A549 (cell line): Measurements from ENCODE around the gene PEF1. TPM values are rescaled to one million over a fixed set of nuclear protein-coding genes. Genes with fewer than 3 reads are reported as not detected.

ENCODE experiments used
- ATAC-seq, 2 experiments: fragments of 200-7000 bp in 1 of 2; fragments of >200 bp in 1 of 2; cut with Nextera tagmentation in 1 of 2; cut with Tn5 transposase in 1 of 2; 3 replicates each; pipeline versions ENCODE4 v1.8.0 to v1.9.1; 2018 to 2020; ENCODE audit warnings: mild to moderate bottlenecking in 1 of 2, moderate library complexity in 1 of 2
- CTCF ChIA-PET: fragments of 300-600 bp; sonication (Branson Sonifier 250); formaldehyde crosslinking; extraction: SDS; loops from one replicate; lab custom pipeline; 2021; ENCODE audit warnings: antibody characterized with exemption, inconsistent platforms; lab: Yijun Ruan, JAX
- POLR2A ChIA-PET: fragments of 350-600 bp; formaldehyde crosslinking; extraction: SDS; loops from one replicate; lab custom pipeline; 2021; ENCODE audit warnings: antibody characterized with exemption, inconsistent platforms; lab: Yijun Ruan, JAX
- DNase-seq, 2 experiments: peaks; one replicate each; pipeline versions ENCODE4 v3.0.0 to v3.0.0-alpha.2; 2011 to 2016; ENCODE audit warnings: low read depth in 1 of 2, low spot score in 1 of 2
- FAIRE-seq: peaks from 2 replicates; lab custom pipeline; 2011; peaks lifted over from hg19 to GRCh38; lab: Jason Lieb, UNC
- H3K27ac ChIP-seq, 2 experiments: fragments of >200 bp; sonication (Bioruptor Twin); formaldehyde crosslinking; 3 replicates each; pipeline ENCODE4 v1.5.1; 2016 to 2017
- H3K4me1 ChIP-seq: fragments of >200 bp; sonication (Bioruptor Twin); formaldehyde crosslinking; 3 replicates; pipeline ENCODE4 v1.6.1; 2016
- H3K4me2 ChIP-seq: fragments of >200 bp; sonication (Bioruptor Twin); formaldehyde crosslinking; 3 replicates; pipeline ENCODE4 v1.6.1; 2016
- H3K4me3 ChIP-seq: fragments of >200 bp; sonication (Bioruptor Twin); formaldehyde crosslinking; 3 replicates; pipeline ENCODE4 v1.5.1; 2016
- H3K9me3 ChIP-seq: fragments of >200 bp; sonication (Bioruptor Twin); formaldehyde crosslinking; 3 replicates; pipeline ENCODE4 v1.6.1; 2016
- CBX2 ChIP-seq: fragments of 200-600 bp; sonication (generic); IDR thresholded peaks from 2 replicates; pipeline ENCODE4 v1.6.1; 2016; ENCODE audit warnings: low read depth, mild to moderate bottlenecking, borderline replicate concordance
- CBX8 ChIP-seq: fragments of 200-600 bp; sonication (generic); IDR thresholded peaks from 2 replicates; pipeline ENCODE4 v1.6.1; 2016
- CEBPB ChIP-seq, 2 experiments: fragments of >200 bp in 1 of 2; sonication (Bioruptor Twin) in 1 of 2; formaldehyde crosslinking in 1 of 2; IDR thresholded peaks; 2 replicates each; pipeline ENCODE4 v1.6.1; 2012 to 2016
- CHD2 ChIP-seq: fragments of 150-350 bp; IDR thresholded peaks from 2 replicates; pipeline ENCODE4 v1.6.1; 2014; ENCODE audit warnings: low read length; ENCODE audit not compliant: partially characterized antibody
- CHD4 ChIP-seq: fragments of 200-600 bp; sonication (generic); IDR thresholded peaks from 2 replicates; pipeline ENCODE4 v1.6.1; 2016; ENCODE audit warnings: antibody characterized with exemption, mild to moderate bottlenecking, borderline replicate concordance
- EHMT2 ChIP-seq: fragments of 200-600 bp; sonication (generic); IDR thresholded peaks from 2 replicates; pipeline ENCODE4 v1.6.1; 2016; ENCODE audit warnings: antibody characterized with exemption, low read depth, mild to moderate bottlenecking, moderate library complexity
- EP300 ChIP-seq, 2 experiments: fragments of >200 bp; sonication (Bioruptor Twin); formaldehyde crosslinking; IDR thresholded peaks; 2 replicates in 1 of 2; 3 replicates in 1 of 2; pipeline ENCODE4 v1.6.1; 2016 to 2017
- GATA3 ChIP-seq: IDR thresholded peaks from 2 replicates; pipeline ENCODE4 v1.6.1; 2012; ENCODE audit warnings: borderline replicate concordance
- HOXA7 ChIP-seq: fragments of 250-450 bp; sonication (Bioruptor Pico); IDR thresholded peaks from 2 replicates; pipeline ENCODE4 v1.5.0; 2020; ENCODE audit warnings: mild to moderate bottlenecking, moderate library complexity
- HOXB13 ChIP-seq: fragments of 250-450 bp; sonication (Bioruptor Pico); IDR thresholded peaks from 2 replicates; pipeline ENCODE4 v1.5.0; 2020; ENCODE audit warnings: low read depth, mild to moderate bottlenecking, moderate library complexity
- JUNB ChIP-seq: fragments of >200 bp; sonication (Bioruptor Twin); formaldehyde crosslinking; IDR thresholded peaks from 2 replicates; pipeline ENCODE4 v1.6.1; 2016
- KDM1A ChIP-seq: fragments of 200-600 bp; sonication (generic); IDR thresholded peaks from 2 replicates; pipeline ENCODE4 v1.6.1; 2016; ENCODE audit warnings: low read depth, mild to moderate bottlenecking
- MAZ ChIP-seq: fragments of 150-350 bp; IDR thresholded peaks from 2 replicates; pipeline ENCODE4 v1.6.1; 2014; ENCODE audit warnings: antibody characterized with exemption, low read depth, low read length, borderline replicate concordance
- NFE2L2 ChIP-seq: fragments of 150-350 bp; conservative IDR thresholded peaks from 2 replicates; pipeline ENCODE4 v1.6.1; 2014; ENCODE audit warnings: low read length
- POLR2AphosphoS2 ChIP-seq: conservative IDR thresholded peaks from 2 replicates; pipeline ENCODE4 v1.6.1; 2012; ENCODE audit warnings: low read length, improper control_type of control experiment, inconsistent platforms
- RAD21 ChIP-seq, 2 experiments: fragments of >200 bp in 1 of 2; sonication (Bioruptor Twin) in 1 of 2; formaldehyde crosslinking in 1 of 2; IDR thresholded peaks in 1 of 2; conservative IDR thresholded peaks in 1 of 2; 2 replicates in 1 of 2; 3 replicates in 1 of 2; pipeline ENCODE4 v1.6.1; 2012 to 2018; ENCODE audit warnings: inconsistent platforms in 1 of 2
- RARB ChIP-seq: fragments of 250-450 bp; sonication (Bioruptor Pico); IDR thresholded peaks from 2 replicates; pipeline ENCODE4 v1.8.0; 2021; ENCODE audit warnings: mild to moderate bottlenecking, moderate library complexity
- RFX5 ChIP-seq: fragments of 450-650 bp; IDR thresholded peaks from 2 replicates; pipeline ENCODE4 v1.7.1; 2014; ENCODE audit warnings: antibody characterized with exemption, mild to moderate bottlenecking, moderate library complexity
- SMC3 ChIP-seq: fragments of >200 bp; sonication (Bioruptor Twin); formaldehyde crosslinking; IDR thresholded peaks from 3 replicates; pipeline ENCODE4 v1.6.1; 2018; ENCODE audit warnings: inconsistent platforms
- TFCP2L1 ChIP-seq: fragments of 250-450 bp; sonication (Bioruptor Pico); IDR thresholded peaks from 2 replicates; pipeline ENCODE4 v1.5.0; 2021; ENCODE audit warnings: mild to moderate bottlenecking
- ZC3H11A ChIP-seq: fragments of 450-650 bp; IDR thresholded peaks from 2 replicates; pipeline ENCODE4 v1.6.1; 2014; ENCODE audit warnings: antibody characterized with exemption, mild to moderate bottlenecking
- WGBS: methylation state at CpG from one replicate; pipeline ENCODE4 v1.1.6; 2017; ENCODE audit errors: missing lambda C conversion rate; 5-methylcytosine and 5-hydroxymethylcytosine counted together
- polyA plus RNA-seq, 4 experiments: library from polyadenylated mRNA; depleted of rRNA in 3 of 4; stranded (reverse); fragments of >200 nt; fragmentation: RNase III in 1 of 4; extraction: RNeasy Plus Mini Kit Qiagen cat#74134 plus additional on column Dnase treatment in 1 of 4; gene quantifications; 2 replicates in 3 of 4; 3 replicates in 1 of 4; pipeline ENCODE4 v1.2.3, GENCODE V29; 2011 to 2017
- TF ChIP-seq, protein P1 (sequence below): fragments of 250-450 bp; sonication (Bioruptor Pico); IDR thresholded peaks from 2 replicates; pipeline ENCODE4 v1.5.0; 2020; ENCODE audit warnings: low read depth, mild to moderate bottlenecking, moderate library complexity
- TF ChIP-seq, protein P2 (sequence below): IDR thresholded peaks from 2 replicates; pipeline ENCODE4 v1.6.1; 2012
- TF ChIP-seq, protein P3 (sequence below): fragments of >200 bp; sonication (Bioruptor Twin); formaldehyde crosslinking; IDR thresholded peaks from 2 replicates; pipeline ENCODE4 v1.6.1; 2016
- TF ChIP-seq, protein P4 (sequence below): fragments of 250-450 bp; sonication (Bioruptor Pico); IDR thresholded peaks from 2 replicates; pipeline ENCODE4 v1.5.0; 2021; ENCODE audit warnings: mild to moderate bottlenecking, moderate library complexity, borderline replicate concordance
- TF ChIP-seq, protein P5 (sequence below): fragments of >200 bp; sonication (Bioruptor Twin); formaldehyde crosslinking; IDR thresholded peaks from 3 replicates; pipeline ENCODE4 v1.5.1; 2016
- TF ChIP-seq, protein P6 (sequence below): fragments of 150-350 bp; IDR thresholded peaks from 2 replicates; pipeline ENCODE4 v1.6.1; 2014; ENCODE audit warnings: low read depth, mild to moderate bottlenecking, low read length
- TF ChIP-seq, protein P7 (sequence below): fragments of 450-650 bp; IDR thresholded peaks from 2 replicates; pipeline ENCODE4 v1.6.1; 2014; ENCODE audit warnings: antibody characterized with exemption

Gene PEF1
- polyA plus RNA-seq, 2 of the 4 experiments (the other 2 are of a cell fraction), result 38.3 to 47.6 TPM

DNA sequence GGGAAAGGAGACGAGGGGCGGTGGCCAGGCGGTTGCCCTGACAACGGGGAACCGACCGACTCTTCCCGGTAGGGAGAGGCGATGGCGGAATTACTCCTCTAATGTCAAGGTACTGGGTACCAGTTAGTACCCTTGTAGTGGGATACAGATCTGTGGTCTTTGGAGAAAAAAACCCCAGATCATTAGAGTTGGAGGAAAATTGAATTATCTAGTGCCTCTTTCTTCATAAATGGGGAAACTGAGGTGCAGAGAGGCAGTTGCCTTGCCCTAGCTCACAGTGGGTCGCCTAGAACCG is 545 bp upstream of the PEF1 start:
- Histone ChIP-seq H3K4me1 (peaks cover 11% of the 10 kb centered on the region), H3K4me3 (peak overlapping the region; percentile 77), H3K4me2 (peak overlapping the region; percentile 88)
- DNase-seq, result no peak
- 0% methylated on average over 2 of the region's 11 CpGs for WGBS
- CTCF ChIA-PET, result interaction anchor here (0.5 to 1.0 kb wide), 3 partner anchors 11 to 158 kb away, joined by 3 to 5 read pairs (median 3); no protein-coding TSS in a partner anchor
- ATAC-seq, result no peak
- TF ChIP-seq HOXB13 (no peak), TFCP2L1 (CRISPR knock-in tag) (no peak), CHD4 (no peak), CBX8 (no peak), ZC3H11A (no peak), GATA3 (no peak), SMC3 (no peak), KDM1A (no peak), HOXA7 (CRISPR knock-in tag) (no peak), CEBPB (IDR thresholded peaks at IDR 0.05) (no peak)
- TF ChIP-seq, protein P1, sequence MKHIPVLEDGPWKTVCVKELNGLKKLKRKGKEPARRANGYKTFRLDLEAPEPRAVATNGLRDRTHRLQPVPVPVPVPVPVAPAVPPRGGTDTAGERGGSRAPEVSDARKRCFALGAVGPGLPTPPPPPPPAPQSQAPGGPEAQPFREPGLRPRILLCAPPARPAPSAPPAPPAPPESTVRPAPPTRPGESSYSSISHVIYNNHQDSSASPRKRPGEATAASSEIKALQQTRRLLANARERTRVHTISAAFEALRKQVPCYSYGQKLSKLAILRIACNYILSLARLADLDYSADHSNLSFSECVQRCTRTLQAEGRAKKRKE (CRISPR knock-in tag), result no peak
- TF ChIP-seq, protein P2, sequence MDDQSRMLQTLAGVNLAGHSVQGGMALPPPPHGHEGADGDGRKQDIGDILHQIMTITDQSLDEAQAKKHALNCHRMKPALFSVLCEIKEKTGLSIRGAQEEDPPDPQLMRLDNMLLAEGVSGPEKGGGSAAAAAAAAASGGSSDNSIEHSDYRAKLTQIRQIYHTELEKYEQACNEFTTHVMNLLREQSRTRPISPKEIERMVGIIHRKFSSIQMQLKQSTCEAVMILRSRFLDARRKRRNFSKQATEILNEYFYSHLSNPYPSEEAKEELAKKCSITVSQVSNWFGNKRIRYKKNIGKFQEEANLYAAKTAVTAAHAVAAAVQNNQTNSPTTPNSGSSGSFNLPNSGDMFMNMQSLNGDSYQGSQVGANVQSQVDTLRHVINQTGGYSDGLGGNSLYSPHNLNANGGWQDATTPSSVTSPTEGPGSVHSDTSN, result no peak
- TF ChIP-seq, protein P3, sequence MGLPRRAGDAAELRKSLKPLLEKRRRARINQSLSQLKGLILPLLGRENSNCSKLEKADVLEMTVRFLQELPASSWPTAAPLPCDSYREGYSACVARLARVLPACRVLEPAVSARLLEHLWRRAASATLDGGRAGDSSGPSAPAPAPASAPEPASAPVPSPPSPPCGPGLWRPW, result no peak
- TF ChIP-seq, protein P4, sequence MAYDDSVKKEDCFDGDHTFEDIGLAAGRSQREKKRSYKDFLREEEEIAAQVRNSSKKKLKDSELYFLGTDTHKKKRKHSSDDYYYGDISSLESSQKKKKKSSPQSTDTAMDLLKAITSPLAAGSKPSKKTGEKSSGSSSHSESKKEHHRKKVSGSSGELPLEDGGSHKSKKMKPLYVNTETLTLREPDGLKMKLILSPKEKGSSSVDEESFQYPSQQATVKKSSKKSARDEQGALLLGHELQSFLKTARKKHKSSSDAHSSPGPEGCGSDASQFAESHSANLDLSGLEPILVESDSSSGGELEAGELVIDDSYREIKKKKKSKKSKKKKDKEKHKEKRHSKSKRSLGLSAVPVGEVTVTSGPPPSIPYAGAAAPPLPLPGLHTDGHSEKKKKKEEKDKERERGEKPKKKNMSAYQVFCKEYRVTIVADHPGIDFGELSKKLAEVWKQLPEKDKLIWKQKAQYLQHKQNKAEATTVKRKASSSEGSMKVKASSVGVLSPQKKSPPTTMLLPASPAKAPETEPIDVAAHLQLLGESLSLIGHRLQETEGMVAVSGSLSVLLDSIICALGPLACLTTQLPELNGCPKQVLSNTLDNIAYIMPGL (CRISPR knock-in tag), result no peak
- TF ChIP-seq, protein P5, sequence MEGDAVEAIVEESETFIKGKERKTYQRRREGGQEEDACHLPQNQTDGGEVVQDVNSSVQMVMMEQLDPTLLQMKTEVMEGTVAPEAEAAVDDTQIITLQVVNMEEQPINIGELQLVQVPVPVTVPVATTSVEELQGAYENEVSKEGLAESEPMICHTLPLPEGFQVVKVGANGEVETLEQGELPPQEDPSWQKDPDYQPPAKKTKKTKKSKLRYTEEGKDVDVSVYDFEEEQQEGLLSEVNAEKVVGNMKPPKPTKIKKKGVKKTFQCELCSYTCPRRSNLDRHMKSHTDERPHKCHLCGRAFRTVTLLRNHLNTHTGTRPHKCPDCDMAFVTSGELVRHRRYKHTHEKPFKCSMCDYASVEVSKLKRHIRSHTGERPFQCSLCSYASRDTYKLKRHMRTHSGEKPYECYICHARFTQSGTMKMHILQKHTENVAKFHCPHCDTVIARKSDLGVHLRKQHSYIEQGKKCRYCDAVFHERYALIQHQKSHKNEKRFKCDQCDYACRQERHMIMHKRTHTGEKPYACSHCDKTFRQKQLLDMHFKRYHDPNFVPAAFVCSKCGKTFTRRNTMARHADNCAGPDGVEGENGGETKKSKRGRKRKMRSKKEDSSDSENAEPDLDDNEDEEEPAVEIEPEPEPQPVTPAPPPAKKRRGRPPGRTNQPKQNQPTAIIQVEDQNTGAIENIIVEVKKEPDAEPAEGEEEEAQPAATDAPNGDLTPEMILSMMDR, result no peak
- TF ChIP-seq, all 56 proteins: peak for 0
- no peak for FAIRE-seq
- POLR2A ChIA-PET, result interaction anchor here (0.8 to 1.2 kb wide), 11 partner anchors 9 to 144 kb away, joined by 3 to 7 read pairs (median 4); no protein-coding TSS in a partner anchor
- no peaks in the 10 kb centered on the region for H3K9me3 ChIP-seq
- H3K27ac ChIP-seq, result peak overlapping the region; percentile 97 to 98

DNA sequence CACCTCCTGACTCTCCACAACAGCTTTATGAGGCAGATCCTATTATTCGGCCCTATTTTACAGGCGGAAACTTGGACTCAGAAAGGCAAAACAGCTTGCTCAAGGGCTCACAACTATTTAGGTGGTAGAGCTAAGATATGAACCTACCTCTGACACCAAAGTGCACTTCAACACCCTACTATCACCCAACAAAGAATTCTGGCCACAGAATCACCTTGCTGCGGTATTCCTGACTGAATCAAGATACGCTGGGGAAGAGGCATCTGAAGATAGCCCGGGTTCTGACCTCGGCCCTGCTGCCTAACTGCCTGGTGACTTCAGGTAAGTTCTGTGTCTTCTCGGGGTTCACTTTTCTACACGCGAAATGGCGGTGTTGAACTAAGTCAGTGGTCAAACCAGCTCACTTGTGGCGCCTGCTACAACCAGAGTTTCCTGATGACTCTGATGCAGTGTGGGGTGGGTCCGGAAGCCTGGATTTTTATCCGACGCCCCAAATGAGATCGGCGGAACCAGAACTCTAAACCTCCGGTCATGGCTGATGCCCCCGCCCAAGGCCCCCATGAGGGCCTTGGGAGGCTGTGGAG is 608 bp downstream of the PEF1 start:
- ATAC-seq, result peak in 1 of 2 experiments; percentile 58; a peak in 2 of 6 replicates
- TF ChIP-seq CBX8 (no peak), CHD4 (no peak), RFX5 (no peak), EHMT2 (no peak), RAD21 (conservative IDR thresholded peaks at IDR 0.05 in 1 of 2, IDR thresholded peaks at IDR 0.05 in 1 of 2) (no peak), EP300 (IDR thresholded peaks at IDR 0.05) (no peak), POLR2AphosphoS2 (no peak), NFE2L2 (no peak), CHD2 (no peak), KDM1A (no peak), CBX2 (no peak), TFCP2L1 (CRISPR knock-in tag) (no peak), HOXA7 (CRISPR knock-in tag) (no peak), RARB (CRISPR knock-in tag) (no peak), JUNB (no peak), MAZ (no peak), CEBPB (IDR thresholded peaks at IDR 0.05) (no peak)
- TF ChIP-seq, protein P6, sequence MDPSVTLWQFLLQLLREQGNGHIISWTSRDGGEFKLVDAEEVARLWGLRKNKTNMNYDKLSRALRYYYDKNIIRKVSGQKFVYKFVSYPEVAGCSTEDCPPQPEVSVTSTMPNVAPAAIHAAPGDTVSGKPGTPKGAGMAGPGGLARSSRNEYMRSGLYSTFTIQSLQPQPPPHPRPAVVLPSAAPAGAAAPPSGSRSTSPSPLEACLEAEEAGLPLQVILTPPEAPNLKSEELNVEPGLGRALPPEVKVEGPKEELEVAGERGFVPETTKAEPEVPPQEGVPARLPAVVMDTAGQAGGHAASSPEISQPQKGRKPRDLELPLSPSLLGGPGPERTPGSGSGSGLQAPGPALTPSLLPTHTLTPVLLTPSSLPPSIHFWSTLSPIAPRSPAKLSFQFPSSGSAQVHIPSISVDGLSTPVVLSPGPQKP, result no peak
- TF ChIP-seq, protein P7, sequence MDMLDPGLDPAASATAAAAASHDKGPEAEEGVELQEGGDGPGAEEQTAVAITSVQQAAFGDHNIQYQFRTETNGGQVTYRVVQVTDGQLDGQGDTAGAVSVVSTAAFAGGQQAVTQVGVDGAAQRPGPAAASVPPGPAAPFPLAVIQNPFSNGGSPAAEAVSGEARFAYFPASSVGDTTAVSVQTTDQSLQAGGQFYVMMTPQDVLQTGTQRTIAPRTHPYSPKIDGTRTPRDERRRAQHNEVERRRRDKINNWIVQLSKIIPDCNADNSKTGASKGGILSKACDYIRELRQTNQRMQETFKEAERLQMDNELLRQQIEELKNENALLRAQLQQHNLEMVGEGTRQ, result no peak
- FAIRE-seq, result no peak

More for the DNA sequence above, 608 bp downstream of the PEF1 start:
- WGBS, result 7% methylated on average over 12 of the region's 18 CpGs
- H3K4me1 ChIP-seq, result peaks cover 19% of the 10 kb centered on the region
- no peak for DNase-seq
- peak overlapping the region; percentile 77 for H3K4me3 ChIP-seq
- CTCF ChIA-PET, result interaction anchor here (1.0 to 1.4 kb wide), 5 partner anchors 20 to 101 kb away, joined by 3 to 5 read pairs (median 4); no protein-coding TSS in a partner anchor
- no peaks in the 10 kb centered on the region for H3K9me3 ChIP-seq
- POLR2A ChIA-PET, result interaction anchor here (1.0 kb wide), 1 partner anchor 58 kb away, joined by 3 read pairs; no protein-coding TSS in a partner anchor
- H3K4me2 ChIP-seq, result peak overlapping the region; percentile 98
- H3K27ac ChIP-seq, result peak overlapping the region; percentile 97 to 98
